Activated T-cell treated with anti-CD3 and anti-CD28 coated beads for 24 hours (primary cell): Measurements from ENCODE around the gene EXOC3L1.
A peak's percentile ranks its signal among the peaks of the same experiment; 100 is the strongest.

Source experiments
- DNase-seq: peaks from one replicate; pipeline ENCODE4 v3.0.0-alpha.2; 2020; ENCODE audit warnings: low read depth

The EXOC3L1 gene

GRCh38 chr16:67162506-67163163 lies 27.3 kb downstream of the EXOC3L1 start:
- DNase-seq = no peak

GRCh38 chr16:67161595-67162058 lies 28.3 kb downstream of the EXOC3L1 start:
- DNase-seq = no peak

GRCh38 chr16:67158637-67159600 lies 31.0 kb downstream of the EXOC3L1 start:
- peak; percentile 60 for DNase-seq

GRCh38 chr16:67157892-67158635 lies 31.9 kb downstream of the EXOC3L1 start:
- DNase-seq = no peak

GRCh38 chr16:67157106-67157748 lies 32.7 kb downstream of the EXOC3L1 start:
- DNase-seq = no peak

GRCh38 chr16:67156143-67156844 lies 33.6 kb downstream of the EXOC3L1 start:
- no peak for DNase-seq

GRCh38 chr16:67155295-67156142 lies 34.4 kb downstream of the EXOC3L1 start:
- peak; percentile 66 for DNase-seq

GRCh38 chr16:67154578-67155294 lies 35.2 kb downstream of the EXOC3L1 start:
- DNase-seq = no peak

- no peak for DNase-seq
These were observed 38.4 kb downstream of the EXOC3L1 start for GRCh38 chr16:67151431-67152097.

- peak; percentile 32 for DNase-seq
These were observed 39.0 kb downstream of the EXOC3L1 start, which contains the start of gene B3GNT9 for GRCh38 chr16:67150833-67151396. Gene B3GNT9, minus strand, starts transcription at chr16:67150998. Its CDS starts 513 bp downstream, at chr16:67150485.

- peak; percentile 35 for DNase-seq
These were observed 39.7 kb downstream of the EXOC3L1 start for GRCh38 chr16:67150047-67150832.

- no peak for DNase-seq
These were observed 40.5 kb downstream of the EXOC3L1 start for GRCh38 chr16:67149276-67150046.

GRCh38 chr16:67148656-67149275 lies 41.2 kb downstream of the EXOC3L1 start:
- no peak for DNase-seq

- no peak for DNase-seq
These were observed 41.7 kb downstream of the EXOC3L1 start for GRCh38 chr16:67148221-67148620.

GRCh38 chr16:67147437-67148140 lies 42.3 kb downstream of the EXOC3L1 start:
- no peak for DNase-seq
